Nephron progenitor cell (in vitro differentiated cells): ENCODE results near the gene JOSD2.

ENCODE experiments used
- DNase-seq: peaks from one replicate; pipeline ENCODE4 v3.0.0; 2021
- H3K27ac Mint-ChIP-seq: 2 replicates; pipeline ENCODE4 v1.8.0; 2021; ENCODE audit warnings: mild to moderate bottlenecking, moderate library complexity, mixed read lengths
- H3K27me3 Mint-ChIP-seq: 2 replicates; pipeline ENCODE4 v1.8.0; 2021; ENCODE audit warnings: mild to moderate bottlenecking, low read depth, mixed read lengths; ENCODE audit not compliant: poor library complexity
- H3K36me3 Mint-ChIP-seq: 2 replicates; pipeline ENCODE4 v1.8.0; 2021; ENCODE audit warnings: low read depth, mixed read lengths
- H3K4me1 Mint-ChIP-seq: 2 replicates; pipeline ENCODE4 v1.8.0; 2021; ENCODE audit warnings: mixed read lengths
- H3K4me3 Mint-ChIP-seq: 2 replicates; pipeline ENCODE4 v1.8.0; 2021; ENCODE audit warnings: mild to moderate bottlenecking, moderate library complexity, mixed read lengths
- H3K9me3 Mint-ChIP-seq: 2 replicates; pipeline ENCODE4 v1.8.0; 2021; ENCODE audit warnings: mild to moderate bottlenecking, moderate library complexity, mixed read lengths
- TF ChIP-seq, protein P1 (sequence below): fragments of 200-600 bp; sonication (generic); IDR thresholded peaks from 2 replicates; pipeline ENCODE4 v1.5.0; 2021; ENCODE audit warnings: antibody characterized with exemption

The JOSD2 gene, protein sequence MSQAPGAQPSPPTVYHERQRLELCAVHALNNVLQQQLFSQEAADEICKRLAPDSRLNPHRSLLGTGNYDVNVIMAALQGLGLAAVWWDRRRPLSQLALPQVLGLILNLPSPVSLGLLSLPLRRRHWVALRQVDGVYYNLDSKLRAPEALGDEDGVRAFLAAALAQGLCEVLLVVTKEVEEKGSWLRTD

DNA sequence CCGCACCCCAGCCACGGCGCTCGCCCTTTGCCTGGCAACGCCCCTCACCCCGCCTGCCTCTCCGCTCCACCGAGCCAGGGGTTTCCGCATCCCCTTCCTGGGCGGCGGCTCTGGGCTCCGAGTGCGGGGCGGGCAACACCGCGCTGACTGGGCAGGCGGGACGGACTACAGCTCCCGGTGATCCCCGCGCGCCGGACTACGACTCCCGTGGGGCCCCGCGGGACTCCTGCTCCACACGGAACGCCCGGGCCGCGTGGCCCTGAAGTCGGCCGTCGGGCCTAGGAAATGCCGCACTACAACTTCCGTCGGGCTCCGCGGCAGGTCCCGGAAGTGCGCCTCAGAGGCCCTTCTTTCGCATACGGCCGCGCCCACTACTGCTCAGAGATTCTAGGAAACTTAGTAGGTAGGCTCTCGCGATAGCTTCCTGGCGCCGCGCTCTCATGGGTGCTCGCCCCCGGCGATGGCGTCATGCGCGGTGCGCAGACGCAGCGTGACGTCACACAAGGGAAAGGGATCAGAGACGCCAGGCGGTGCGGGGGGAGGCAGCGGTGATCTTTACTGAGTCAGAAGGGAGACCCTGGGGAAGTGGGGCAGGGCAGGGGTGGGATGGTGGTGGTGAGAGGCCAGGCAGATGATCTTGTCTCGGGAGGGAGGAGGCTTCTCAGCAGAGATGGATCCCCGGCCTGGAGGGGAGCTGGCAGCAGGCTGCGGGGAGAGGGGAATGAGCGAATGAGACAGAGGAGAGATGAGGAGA is at the start of gene JOSD2:
TSS of gene JOSD2 (minus strand) at position 123 of the 754 bp plus-strand sequence. CDS start 760 bp downstream, outside the sequence.
- Mint-ChIP-seq H3K27ac (peak within 1 kb of the TSS; percentile 92), H3K9me3 (no peaks in the 10 kb centered on the region), H3K4me3 (peak within 1 kb of the TSS; percentile 82), H3K36me3 (no peaks in the 10 kb centered on the region), H3K4me1 (peaks cover 47% of the 10 kb centered on the region), H3K27me3 (peaks cover 6% of the 10 kb centered on the region)
- DNase-seq = peak; percentile 96
- TF ChIP-seq, protein P1, sequence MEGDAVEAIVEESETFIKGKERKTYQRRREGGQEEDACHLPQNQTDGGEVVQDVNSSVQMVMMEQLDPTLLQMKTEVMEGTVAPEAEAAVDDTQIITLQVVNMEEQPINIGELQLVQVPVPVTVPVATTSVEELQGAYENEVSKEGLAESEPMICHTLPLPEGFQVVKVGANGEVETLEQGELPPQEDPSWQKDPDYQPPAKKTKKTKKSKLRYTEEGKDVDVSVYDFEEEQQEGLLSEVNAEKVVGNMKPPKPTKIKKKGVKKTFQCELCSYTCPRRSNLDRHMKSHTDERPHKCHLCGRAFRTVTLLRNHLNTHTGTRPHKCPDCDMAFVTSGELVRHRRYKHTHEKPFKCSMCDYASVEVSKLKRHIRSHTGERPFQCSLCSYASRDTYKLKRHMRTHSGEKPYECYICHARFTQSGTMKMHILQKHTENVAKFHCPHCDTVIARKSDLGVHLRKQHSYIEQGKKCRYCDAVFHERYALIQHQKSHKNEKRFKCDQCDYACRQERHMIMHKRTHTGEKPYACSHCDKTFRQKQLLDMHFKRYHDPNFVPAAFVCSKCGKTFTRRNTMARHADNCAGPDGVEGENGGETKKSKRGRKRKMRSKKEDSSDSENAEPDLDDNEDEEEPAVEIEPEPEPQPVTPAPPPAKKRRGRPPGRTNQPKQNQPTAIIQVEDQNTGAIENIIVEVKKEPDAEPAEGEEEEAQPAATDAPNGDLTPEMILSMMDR = no peak

DNA sequence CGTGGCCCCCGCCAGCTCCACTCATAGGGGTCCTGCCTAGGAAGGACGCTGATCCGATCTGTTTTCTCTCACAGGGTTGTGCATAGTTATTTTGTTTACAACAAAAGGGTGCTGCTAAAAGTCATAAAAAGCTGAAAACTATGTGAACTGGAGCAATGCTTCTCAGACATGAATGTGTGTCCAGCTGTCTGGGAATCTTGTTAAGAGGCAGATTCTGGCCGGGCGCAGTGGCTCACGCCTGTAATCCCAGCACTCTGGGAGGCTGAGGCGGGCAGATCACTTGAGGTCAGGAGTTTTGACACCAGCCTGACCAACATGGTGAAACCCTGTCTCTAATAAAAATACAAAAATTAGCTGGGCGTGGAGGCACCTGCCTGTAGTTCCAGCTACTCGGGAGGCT is 48.6 kb upstream of the JOSD2 start:
- Mint-ChIP-seq H3K4me3 (no peak overlapping the region), H3K36me3 (no peaks in the 10 kb centered on the region), H3K4me1 (peaks cover 52% of the 10 kb centered on the region), H3K27me3 (peaks cover 80% of the 10 kb centered on the region), H3K27ac (no peak overlapping the region), H3K9me3 (no peaks in the 10 kb centered on the region)
- DNase-seq = no peak
- TF ChIP-seq, protein P1 = no peak

- H3K27me3 Mint-ChIP-seq = peaks cover 80% of the 10 kb centered on the region
These were observed 47.5 kb upstream of the JOSD2 start for GRCh38 chr19:50558449-50558848.

GRCh38 chr19:50558039-50558438 is 47.0 kb upstream of the JOSD2 start:
- Mint-ChIP-seq H3K27me3 (peaks cover 80% of the 10 kb centered on the region), H3K4me1 (peaks cover 39% of the 10 kb centered on the region)

More at GRCh38 chr19:50558449-50558848, 47.5 kb upstream of the JOSD2 start:
- TF ChIP-seq, protein P1 = no peak
- no peak overlapping the region for H3K27ac Mint-ChIP-seq
- H3K9me3 Mint-ChIP-seq = no peaks in the 10 kb centered on the region
- H3K36me3 Mint-ChIP-seq = no peaks in the 10 kb centered on the region
- H3K4me3 Mint-ChIP-seq = no peak overlapping the region
- no peak for DNase-seq
- peaks cover 40% of the 10 kb centered on the region for H3K4me1 Mint-ChIP-seq

DNA sequence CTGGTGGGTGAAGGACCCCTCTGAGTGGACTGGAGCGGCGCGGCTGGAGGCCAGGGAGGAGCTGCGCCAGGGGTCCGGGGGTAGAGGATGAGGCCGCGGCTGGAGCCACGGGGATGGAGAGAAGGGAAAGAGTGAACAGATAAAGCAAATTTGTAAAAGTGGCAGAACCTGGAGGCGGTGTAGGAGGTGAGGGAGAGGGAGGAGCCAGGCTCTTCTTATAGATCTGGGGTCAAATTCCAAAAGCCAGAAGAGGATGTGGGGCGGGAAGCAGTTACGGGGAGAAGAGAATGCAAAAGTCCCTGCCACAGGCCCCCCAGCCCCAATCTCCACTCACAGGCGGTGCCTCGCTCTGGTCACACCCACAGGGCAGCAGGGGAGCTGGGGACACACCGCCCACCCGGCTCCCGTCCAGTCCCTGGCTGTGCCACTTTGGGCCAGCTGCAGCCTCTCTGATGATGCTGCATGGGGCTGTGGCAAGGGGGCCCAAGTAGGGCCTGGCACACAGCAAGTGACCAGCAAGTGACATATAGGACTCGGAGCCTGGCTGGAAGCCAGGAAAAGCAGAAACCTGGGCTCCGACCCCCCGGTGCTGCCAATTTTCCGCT is 46.1 kb upstream of the JOSD2 start:
- no peak overlapping the region for H3K27ac Mint-ChIP-seq
- H3K36me3 Mint-ChIP-seq = no peaks in the 10 kb centered on the region
- H3K4me3 Mint-ChIP-seq = peak overlapping the region; percentile 85
- H3K9me3 Mint-ChIP-seq = no peaks in the 10 kb centered on the region
- no peak for DNase-seq
- TF ChIP-seq, protein P1 = no peak
- peaks cover 82% of the 10 kb centered on the region for H3K27me3 Mint-ChIP-seq
- peaks cover 39% of the 10 kb centered on the region for H3K4me1 Mint-ChIP-seq

More at GRCh38 chr19:50558039-50558438, 47.0 kb upstream of the JOSD2 start:
- peak overlapping the region; percentile 30 for H3K4me3 Mint-ChIP-seq
- no peak for DNase-seq
- H3K36me3 Mint-ChIP-seq = no peaks in the 10 kb centered on the region
- no peaks in the 10 kb centered on the region for H3K9me3 Mint-ChIP-seq
- TF ChIP-seq, protein P1 = no peak
- H3K27ac Mint-ChIP-seq = no peak overlapping the region
